NCI-H2196 (cell line): ENCODE data around the gene THSD7B.
"Not testable (repeated sequence)": the region's sequence is repeated elsewhere in the genome, so short reads cannot be mapped to it uniquely, and the experiment has no call there.

Experiments
- DNase-seq: peaks from one replicate; lab custom pipeline; 2025; ENCODE audit not compliant: unreplicated experiment; lab: John Stamatoyannopoulos, UW

THSD7B gene

GRCh38 chr2:137655814-137656213, 890.5 kb downstream of the THSD7B start:
- no peak for DNase-seq

GRCh38 chr2:137658433-137658832, 893.1 kb downstream of the THSD7B start:
- no peak for DNase-seq

GRCh38 chr2:137659616-137660015, 894.3 kb downstream of the THSD7B start:
- no peak for DNase-seq

GRCh38 chr2:137670111-137670510, 904.8 kb downstream of the THSD7B start:
- DNase-seq, result no peak

- no peak for DNase-seq
These were observed 907.7 kb downstream of the THSD7B start for GRCh38 chr2:137672989-137673552.

GRCh38 chr2:137674991-137675390, 909.6 kb downstream of the THSD7B start:
- no peak for DNase-seq

- no peak for DNase-seq
These were observed 910.4 kb downstream of the THSD7B start for GRCh38 chr2:137675584-137676327.

GRCh38 chr2:137676346-137676745, 911.0 kb downstream of the THSD7B start:
- DNase-seq, result no peak

- no peak for DNase-seq
These were observed 912.1 kb downstream of the THSD7B start for GRCh38 chr2:137677466-137677865.

- DNase-seq, result no peak
These were observed 924.2 kb downstream of the THSD7B start for GRCh38 chr2:137689549-137689948.

GRCh38 chr2:137693534-137693933, 928.2 kb downstream of the THSD7B start:
- DNase-seq, result no peak

- no peak for DNase-seq
These were observed 931.6 kb downstream of the THSD7B start for GRCh38 chr2:137696916-137697315.

- not testable (repeated sequence) for DNase-seq
These were observed 934.9 kb downstream of the THSD7B start for GRCh38 chr2:137700250-137700649.

- DNase-seq, result no peak
These were observed 935.3 kb downstream of the THSD7B start for GRCh38 chr2:137700681-137701080.

GRCh38 chr2:137705296-137705695, 940.0 kb downstream of the THSD7B start:
- DNase-seq, result no peak

GRCh38 chr2:137706786-137707613, 941.7 kb downstream of the THSD7B start:
- no peak for DNase-seq

- no peak for DNase-seq
These were observed 943.0 kb downstream of the THSD7B start for GRCh38 chr2:137708311-137708710.

GRCh38 chr2:137715731-137716191, 950.4 kb downstream of the THSD7B start:
- DNase-seq, result no peak

GRCh38 chr2:137718786-137719185, 953.4 kb downstream of the THSD7B start:
- DNase-seq, result no peak

- DNase-seq, result no peak
These were observed 956.4 kb downstream of the THSD7B start for GRCh38 chr2:137721733-137722132.

GRCh38 chr2:137724912-137725311, 959.6 kb downstream of the THSD7B start:
- no peak for DNase-seq
